Measurements from ENCODE around the gene ZNF81.

GRCh38 chrX:47817421-47817820 is 19.3 kb upstream of the ZNF81 start:
- TF ChIP-seq, protein P1, sequence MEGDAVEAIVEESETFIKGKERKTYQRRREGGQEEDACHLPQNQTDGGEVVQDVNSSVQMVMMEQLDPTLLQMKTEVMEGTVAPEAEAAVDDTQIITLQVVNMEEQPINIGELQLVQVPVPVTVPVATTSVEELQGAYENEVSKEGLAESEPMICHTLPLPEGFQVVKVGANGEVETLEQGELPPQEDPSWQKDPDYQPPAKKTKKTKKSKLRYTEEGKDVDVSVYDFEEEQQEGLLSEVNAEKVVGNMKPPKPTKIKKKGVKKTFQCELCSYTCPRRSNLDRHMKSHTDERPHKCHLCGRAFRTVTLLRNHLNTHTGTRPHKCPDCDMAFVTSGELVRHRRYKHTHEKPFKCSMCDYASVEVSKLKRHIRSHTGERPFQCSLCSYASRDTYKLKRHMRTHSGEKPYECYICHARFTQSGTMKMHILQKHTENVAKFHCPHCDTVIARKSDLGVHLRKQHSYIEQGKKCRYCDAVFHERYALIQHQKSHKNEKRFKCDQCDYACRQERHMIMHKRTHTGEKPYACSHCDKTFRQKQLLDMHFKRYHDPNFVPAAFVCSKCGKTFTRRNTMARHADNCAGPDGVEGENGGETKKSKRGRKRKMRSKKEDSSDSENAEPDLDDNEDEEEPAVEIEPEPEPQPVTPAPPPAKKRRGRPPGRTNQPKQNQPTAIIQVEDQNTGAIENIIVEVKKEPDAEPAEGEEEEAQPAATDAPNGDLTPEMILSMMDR (IDR thresholded peaks at IDR 0.05 in 8 of 11, conservative IDR thresholded peaks at IDR 0.05 in 3 of 11) = no peak
- no peak for TF ChIP-seq POLR2AphosphoS5 (IDR thresholded peaks at IDR 0.05)
- TF ChIP-seq POLR2A (IDR thresholded peaks at IDR 0.05) = no peak

All from spleen (tissue), 7 donors.